ENCODE results near the gene ATP2C1.

ATP2C1 gene

GRCh38 chr3:130975251-130975650 lies 81.4 kb downstream of the ATP2C1 start:
- DNase-seq (ENCODE audit: low read depth in 2 of 3, low spot score in 1 of 3), result no peak

DNA sequence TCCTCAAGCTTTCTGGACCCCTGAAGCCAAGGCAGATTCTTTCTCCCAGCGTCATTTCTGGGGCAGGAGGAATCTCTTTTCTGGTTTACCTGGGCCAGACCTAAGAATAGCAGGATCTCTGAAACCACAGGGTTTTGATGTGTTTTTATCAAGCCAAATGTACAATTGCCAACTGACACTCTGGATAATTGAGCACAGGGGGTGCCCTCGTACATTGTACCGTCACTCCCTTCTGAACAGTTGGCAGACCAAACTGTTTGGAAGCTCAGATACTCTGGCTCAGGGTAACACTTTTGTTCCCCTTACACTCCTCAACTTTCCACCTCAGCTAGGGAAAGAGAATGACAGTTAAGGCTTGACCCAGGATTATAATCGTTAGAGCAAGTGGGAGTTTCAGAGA lies 82.8 kb downstream of the ATP2C1 start:
- DNase-seq (ENCODE audit: low read depth in 2 of 3, low spot score in 1 of 3), result no peak

- DNase-seq (ENCODE audit: low read depth in 2 of 3, low spot score in 1 of 3), result no peak
Measured at GRCh38 chr3:130979117-130979516, 85.2 kb downstream of the ATP2C1 start.

- no peak for DNase-seq (ENCODE audit: low read depth in 2 of 3, low spot score in 1 of 3)
Measured at GRCh38 chr3:130981469-130981868, 87.6 kb downstream of the ATP2C1 start.

GRCh38 chr3:130990282-130990681 lies 96.4 kb downstream of the ATP2C1 start:
- no peak for DNase-seq (ENCODE audit: low read depth in 2 of 3, low spot score in 1 of 3)

DNA sequence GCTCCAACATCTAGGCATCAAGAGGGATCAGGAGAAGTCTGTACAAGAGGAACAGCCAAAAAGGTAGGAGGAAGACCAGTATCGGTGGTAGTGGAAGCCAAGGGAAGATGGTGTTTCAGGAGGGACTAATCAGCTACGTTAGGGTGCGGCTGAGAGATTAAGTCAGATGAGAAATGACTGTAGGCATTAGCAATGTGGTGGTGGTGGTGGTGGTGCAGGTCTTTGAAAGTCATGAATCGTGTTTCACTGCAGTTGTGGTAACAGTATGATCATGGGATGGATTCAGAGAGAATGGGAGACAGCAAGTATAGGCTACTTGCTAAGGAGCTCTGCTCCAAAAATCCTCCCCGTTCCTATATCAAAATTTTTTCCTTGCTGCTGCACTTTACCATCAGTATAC lies 97.2 kb downstream of the ATP2C1 start:
- DNase-seq (ENCODE audit: low read depth in 2 of 3, low spot score in 1 of 3), result no peak

DNA sequence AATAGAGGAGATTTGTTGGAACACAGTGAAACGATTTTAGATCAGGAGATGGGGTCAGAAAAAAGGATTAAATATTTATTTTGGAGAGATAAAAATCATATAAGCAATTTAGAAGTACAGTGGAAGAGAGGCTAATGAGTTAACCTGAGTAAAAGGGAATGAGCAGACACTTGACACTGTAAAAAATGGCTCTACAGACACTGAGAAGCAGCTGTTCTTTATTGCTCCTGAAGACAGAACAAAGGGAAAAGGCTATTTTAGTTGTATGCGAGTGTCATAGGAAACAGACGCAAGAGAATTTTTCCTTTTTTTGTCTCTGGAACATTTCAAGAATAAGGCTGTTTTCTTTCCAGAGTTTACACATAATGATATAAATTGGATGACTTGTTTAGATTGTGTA lies 98.5 kb downstream of the ATP2C1 start:
- no peak for DNase-seq (ENCODE audit: low read depth in 2 of 3, low spot score in 1 of 3)

GRCh38 chr3:130997289-130997688 lies 103.4 kb downstream of the ATP2C1 start:
- DNase-seq (ENCODE audit: low read depth in 2 of 3, low spot score in 1 of 3), result no peak

DNA sequence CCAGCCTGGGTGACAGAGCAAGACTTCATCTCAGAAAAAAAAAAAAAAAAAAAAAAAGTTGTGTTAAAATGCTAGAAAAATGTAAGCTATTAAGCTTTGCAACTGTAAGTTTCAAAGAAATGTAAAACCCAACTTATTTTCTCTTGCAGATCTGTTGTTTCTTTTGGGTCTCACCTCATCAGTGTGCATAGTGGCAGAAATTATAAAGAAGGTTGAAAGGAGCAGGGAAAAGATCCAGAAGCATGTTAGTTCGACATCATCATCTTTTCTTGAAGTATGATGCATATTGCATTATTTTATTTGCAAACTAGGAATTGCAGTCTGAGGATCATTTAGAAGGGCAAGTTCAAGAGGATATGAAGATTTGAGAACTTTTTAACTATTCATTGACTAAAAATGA lies 107.2 kb downstream of the ATP2C1 start:
- DNase-seq (ENCODE audit: low read depth in 2 of 3, low spot score in 1 of 3), result no peak

DNA sequence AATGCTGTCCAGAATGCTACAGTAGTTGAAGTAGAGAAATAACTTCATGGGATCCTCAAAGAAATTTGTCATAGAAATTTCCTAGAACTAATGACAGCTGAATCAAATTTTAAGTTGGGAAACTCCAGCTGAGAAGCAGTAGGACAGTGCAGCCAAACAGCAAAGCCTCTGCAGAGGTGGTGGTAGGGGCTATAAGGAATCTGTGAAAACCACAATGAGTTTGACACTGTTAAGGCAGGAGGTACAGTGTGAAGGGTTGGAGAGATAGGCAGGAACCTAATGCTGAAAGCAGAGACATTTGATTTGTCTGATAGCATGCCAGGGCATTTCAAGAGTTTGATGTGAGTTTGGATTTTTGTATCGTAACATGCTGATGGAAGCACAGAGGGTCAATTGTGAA lies 110.7 kb downstream of the ATP2C1 start:
- DNase-seq (ENCODE audit: low read depth in 2 of 3, low spot score in 1 of 3), result no peak

- DNase-seq (ENCODE audit: low read depth in 2 of 3, low spot score in 1 of 3), result no peak
Measured at GRCh38 chr3:131007256-131007655, 113.4 kb downstream of the ATP2C1 start.

GRCh38 chr3:131007782-131008181 lies 113.9 kb downstream of the ATP2C1 start:
- no peak for DNase-seq (ENCODE audit: low read depth in 2 of 3, low spot score in 1 of 3)

GRCh38 chr3:131008326-131008725 lies 114.4 kb downstream of the ATP2C1 start:
- no peak for DNase-seq (ENCODE audit: low read depth in 2 of 3, low spot score in 1 of 3)

DNA sequence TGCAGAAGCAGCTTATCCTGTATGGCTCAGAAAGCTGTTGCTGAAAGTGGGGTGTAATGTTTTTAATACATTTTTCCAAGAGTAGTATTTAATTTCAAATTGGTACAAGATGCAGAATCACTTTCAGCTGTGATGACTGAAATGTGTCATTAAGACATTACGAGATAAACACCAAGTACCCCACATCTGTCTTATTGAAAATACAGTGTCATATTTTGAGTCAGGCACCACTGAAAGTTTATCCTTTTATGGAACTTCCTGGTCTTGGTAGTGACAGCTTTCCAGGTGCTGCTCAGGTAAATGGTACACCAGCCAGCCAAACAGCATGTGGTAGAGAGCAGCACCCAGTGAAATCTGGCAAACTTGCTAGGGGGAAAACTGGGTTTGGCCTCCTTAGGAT lies 115.8 kb downstream of the ATP2C1 start:
- no peak for DNase-seq (ENCODE audit: low read depth in 2 of 3, low spot score in 1 of 3)

GRCh38 chr3:131018970-131019369 lies 125.1 kb downstream of the ATP2C1 start:
- no peak for DNase-seq (ENCODE audit: low read depth in 2 of 3, low spot score in 1 of 3)

GRCh38 chr3:131020122-131020693 lies 126.3 kb downstream of the ATP2C1 start:
- DNase-seq (ENCODE audit: low read depth in 2 of 3, low spot score in 1 of 3), result no peak

- no peak for DNase-seq (ENCODE audit: low read depth in 2 of 3, low spot score in 1 of 3)
Measured at GRCh38 chr3:131025539-131025938, 131.7 kb downstream of the ATP2C1 start.

DNA sequence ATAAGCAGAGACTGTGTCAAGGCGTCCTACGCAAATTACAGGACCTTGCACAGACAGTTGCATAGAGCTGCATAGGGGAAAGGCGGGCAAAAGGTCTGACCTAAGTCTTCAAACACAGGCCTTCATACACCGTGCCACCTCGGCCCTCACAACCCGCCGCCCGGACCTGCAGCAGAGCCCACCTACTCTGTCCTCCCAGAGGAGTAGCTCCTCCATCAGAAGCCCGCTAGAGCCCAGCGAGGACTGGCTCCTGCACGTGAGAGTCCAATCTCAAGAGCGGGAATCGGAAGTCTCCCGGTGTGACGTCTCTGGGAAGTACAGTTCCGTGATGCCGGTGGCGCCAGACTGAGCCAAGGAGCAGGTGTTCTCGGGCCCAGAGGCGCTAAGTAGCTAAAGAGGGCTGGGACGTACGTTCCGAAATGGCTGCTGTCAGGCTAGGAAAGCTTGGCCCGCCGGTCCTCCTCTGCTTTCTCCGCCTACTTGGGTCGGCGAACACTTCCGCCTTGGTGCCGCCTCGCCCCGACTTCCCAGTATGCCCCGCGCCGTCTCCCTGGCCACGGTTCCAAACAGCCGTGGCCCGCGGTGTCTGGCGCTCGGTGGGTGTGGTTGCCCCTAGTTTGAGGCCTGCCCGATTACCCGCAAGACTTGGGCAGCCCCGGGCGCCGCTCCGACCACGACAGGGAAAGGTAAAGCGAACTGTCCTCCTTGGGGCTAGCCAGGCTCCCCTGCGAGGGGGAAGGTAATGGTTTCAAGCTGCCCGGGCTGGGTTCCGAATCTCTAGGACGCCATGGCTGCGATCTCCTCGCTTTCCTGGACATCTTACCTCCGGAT lies 132.7 kb downstream of the ATP2C1 start, which contains the start of the genes ASTE1 and NEK11:
ASTE1 (minus strand) TSS at position 505 of the 831 bp plus-strand sequence. CDS start 1,519 bp downstream, outside the sequence.
NEK11 (plus strand) TSS at position 557 of the 831 bp plus-strand sequence. CDS start 2,832 bp downstream, outside the sequence.
- DNase-seq (ENCODE audit: low read depth in 2 of 3, low spot score in 1 of 3), result peak; percentile 78 to 90 (median 78)

GRCh38 chr3:131028844-131029243 lies 135.0 kb downstream of the ATP2C1 start:
- no peak for DNase-seq (ENCODE audit: low read depth in 2 of 3, low spot score in 1 of 3)

- no peak for DNase-seq (ENCODE audit: low read depth in 2 of 3, low spot score in 1 of 3)
Measured at GRCh38 chr3:131031660-131032059, 137.8 kb downstream of the ATP2C1 start.

DNA sequence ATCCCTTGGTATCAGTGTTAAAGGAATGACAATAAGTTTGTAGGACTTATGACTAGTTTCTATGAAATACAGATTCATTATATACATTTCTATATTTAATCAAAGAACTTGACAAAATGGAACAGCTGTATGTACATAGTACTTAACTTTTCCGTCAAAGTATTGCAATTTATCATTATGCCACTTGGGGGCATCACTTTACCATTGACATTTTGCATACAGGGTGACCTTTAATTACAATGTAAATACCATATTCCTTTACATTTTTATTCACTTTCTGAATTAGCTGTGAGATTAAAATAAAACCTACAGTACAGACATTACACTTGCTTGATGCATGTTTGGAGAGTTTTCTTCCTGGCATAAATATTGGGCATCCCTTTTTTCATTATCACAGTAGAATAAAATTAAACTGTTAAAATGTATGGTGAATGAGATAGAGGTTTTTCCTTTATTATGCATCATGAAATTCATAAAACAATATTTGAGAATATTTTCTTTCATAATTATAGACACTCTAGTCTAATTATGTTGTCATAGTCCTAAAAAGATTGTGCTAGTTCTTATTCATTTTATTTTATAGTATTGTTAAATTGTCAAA lies 139.7 kb downstream of the ATP2C1 start:
- DNase-seq (ENCODE audit: low read depth in 2 of 3, low spot score in 1 of 3), result peak in 1 of 3 donors; percentile 64

GRCh38 chr3:131036200-131036816 lies 142.4 kb downstream of the ATP2C1 start:
- no peak for DNase-seq (ENCODE audit: low read depth in 2 of 3, low spot score in 1 of 3)

All from stimulated activated CD4-positive, alpha-beta T cell treated with anti-CD3 and anti-CD28 coated beads, Interleukin-12 subunit alpha, Interleukin-12 subunit beta, amount 100 ng/mL, for 48 hours (primary cell).